Upper lobe of right lung (tissue), 1 donor: ENCODE data around the gene EPHX1. TPM values are rescaled to one million over a fixed set of nuclear protein-coding genes. Genes with fewer than 3 reads are reported as not detected.

Experiments used
- ATAC-seq: fragments of 200-7000 bp; cut with Tn5 transposase; one replicate; pipeline ENCODE4 v1.9.1; 2020; ENCODE audit warnings: mild to moderate bottlenecking, moderate library complexity
- DNase-seq: peaks from one replicate; pipeline ENCODE4 v3.0.0-alpha.2; 2020
- H3K27ac ChIP-seq: fragments of 200-600 bp; one replicate; pipeline ENCODE4 v1.8.0; 2022
- H3K27me3 ChIP-seq: fragments of 200-600 bp; one replicate; pipeline ENCODE4 v1.8.0; 2022; ENCODE audit warnings: mild to moderate bottlenecking
- H3K36me3 ChIP-seq: fragments of 200-600 bp; one replicate; pipeline ENCODE4 v1.8.0; 2022
- H3K4me1 ChIP-seq: fragments of 200-600 bp; one replicate; pipeline ENCODE4 v1.8.0; 2022
- H3K4me3 ChIP-seq: fragments of 200-600 bp; one replicate; pipeline ENCODE4 v1.8.0; 2022; ENCODE audit warnings: mild to moderate bottlenecking
- H3K9me3 ChIP-seq: fragments of 200-600 bp; one replicate; pipeline ENCODE4 v1.8.0; 2022
- intact Hi-C: fragments of 100-400 bp; cut with DNase I; formaldehyde crosslinking; loops from one replicate; pipeline ENCODE4 v1.11.0; 2022
- total RNA-seq: library from RNA; stranded (reverse); fragmentation: NEBNext Ultra II Directional; extraction: Animal tissue kit (Norgen Biotek cat#: 25700); gene quantifications from one replicate; pipeline ENCODE4 v1.2.1, GENCODE V29; 2021
- TF ChIP-seq, protein P1 (sequence below): fragments of 200-600 bp; IDR thresholded peaks from one replicate; pipeline ENCODE4 v1.8.0; 2022; ENCODE audit warnings: antibody characterized with exemption
- donor health status: DM: no; HTN: yes; CAD: no; lungs with severe emphysema.

Gene EPHX1
- total RNA-seq, 1 donor from 2014 or later = 245 TPM

DNA sequence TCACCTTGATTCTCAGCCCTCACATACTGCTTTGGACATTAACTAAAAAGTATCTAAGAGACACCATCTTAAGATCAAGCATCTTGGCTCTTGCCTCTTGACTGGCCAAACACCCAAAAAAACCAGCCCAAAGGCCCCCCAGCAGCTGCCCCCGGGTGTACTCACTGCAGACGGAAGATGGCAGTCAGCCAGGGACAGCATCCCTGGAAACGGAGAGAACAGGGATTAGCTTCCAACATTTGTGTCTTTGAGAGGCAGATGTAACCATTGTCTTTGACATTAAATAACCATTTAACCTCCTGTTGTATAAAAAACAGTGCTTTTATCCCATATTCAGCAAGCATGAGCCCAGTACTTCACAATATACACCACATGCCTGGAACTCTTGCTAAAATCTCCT, 61.0 kb downstream of the EPHX1 start:
- Histone ChIP-seq H3K4me1 (peaks cover 9% of the 10 kb centered on the region), H3K36me3 (peaks cover 94% of the 10 kb centered on the region), H3K9me3 (no peaks in the 10 kb centered on the region), H3K27me3 (no peaks in the 10 kb centered on the region), H3K4me3 (no peak overlapping the region), H3K27ac (no peak overlapping the region)
- DNase-seq (no peak), ATAC-seq (no peak)
- TF ChIP-seq, protein P1, sequence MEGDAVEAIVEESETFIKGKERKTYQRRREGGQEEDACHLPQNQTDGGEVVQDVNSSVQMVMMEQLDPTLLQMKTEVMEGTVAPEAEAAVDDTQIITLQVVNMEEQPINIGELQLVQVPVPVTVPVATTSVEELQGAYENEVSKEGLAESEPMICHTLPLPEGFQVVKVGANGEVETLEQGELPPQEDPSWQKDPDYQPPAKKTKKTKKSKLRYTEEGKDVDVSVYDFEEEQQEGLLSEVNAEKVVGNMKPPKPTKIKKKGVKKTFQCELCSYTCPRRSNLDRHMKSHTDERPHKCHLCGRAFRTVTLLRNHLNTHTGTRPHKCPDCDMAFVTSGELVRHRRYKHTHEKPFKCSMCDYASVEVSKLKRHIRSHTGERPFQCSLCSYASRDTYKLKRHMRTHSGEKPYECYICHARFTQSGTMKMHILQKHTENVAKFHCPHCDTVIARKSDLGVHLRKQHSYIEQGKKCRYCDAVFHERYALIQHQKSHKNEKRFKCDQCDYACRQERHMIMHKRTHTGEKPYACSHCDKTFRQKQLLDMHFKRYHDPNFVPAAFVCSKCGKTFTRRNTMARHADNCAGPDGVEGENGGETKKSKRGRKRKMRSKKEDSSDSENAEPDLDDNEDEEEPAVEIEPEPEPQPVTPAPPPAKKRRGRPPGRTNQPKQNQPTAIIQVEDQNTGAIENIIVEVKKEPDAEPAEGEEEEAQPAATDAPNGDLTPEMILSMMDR = no peak
- intact Hi-C loops = no loop called here

DNA sequence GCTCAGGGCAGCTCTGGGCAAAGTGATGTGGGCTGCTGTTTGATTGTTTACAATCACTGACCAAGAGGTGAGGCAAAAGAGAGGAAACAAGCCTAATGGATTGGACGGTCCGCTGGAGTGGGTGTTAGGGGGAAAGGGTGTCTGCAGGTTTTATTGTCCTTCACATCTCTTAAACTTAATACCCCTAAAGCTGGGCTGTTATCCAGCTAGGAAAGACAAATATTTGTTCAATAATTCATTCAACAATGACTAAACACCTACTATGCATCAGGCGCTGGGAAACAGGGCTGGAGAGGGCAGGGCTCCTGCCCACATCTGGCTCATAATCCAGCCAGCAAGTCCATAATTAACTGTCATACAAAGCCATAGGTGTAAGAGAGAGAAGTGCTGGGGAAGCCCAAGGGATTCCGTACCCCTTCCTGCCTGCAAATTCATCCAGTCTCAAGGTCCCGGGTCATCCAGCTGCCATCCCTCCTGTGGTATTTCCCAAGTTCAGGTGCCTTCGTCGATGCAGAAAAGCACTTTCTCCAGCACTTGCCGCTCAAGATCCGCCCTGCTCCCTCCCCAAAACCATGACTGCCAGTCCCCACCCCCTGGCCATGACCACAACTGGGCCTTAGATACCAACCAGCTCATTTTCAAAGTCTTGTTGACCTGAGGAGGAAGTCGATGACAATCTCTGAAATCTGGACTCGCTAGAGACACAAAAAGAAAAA, 61.6 kb downstream of the EPHX1 start:
- ATAC-seq = no peak
- Histone ChIP-seq H3K4me1 (peaks cover 7% of the 10 kb centered on the region), H3K9me3 (no peaks in the 10 kb centered on the region), H3K27ac (no peak overlapping the region), H3K4me3 (no peak overlapping the region), H3K36me3 (peaks cover 88% of the 10 kb centered on the region), H3K27me3 (no peaks in the 10 kb centered on the region)
- TF ChIP-seq, protein P1 = no peak
- DNase-seq = no peak
- intact Hi-C loops = no loop called here

DNA sequence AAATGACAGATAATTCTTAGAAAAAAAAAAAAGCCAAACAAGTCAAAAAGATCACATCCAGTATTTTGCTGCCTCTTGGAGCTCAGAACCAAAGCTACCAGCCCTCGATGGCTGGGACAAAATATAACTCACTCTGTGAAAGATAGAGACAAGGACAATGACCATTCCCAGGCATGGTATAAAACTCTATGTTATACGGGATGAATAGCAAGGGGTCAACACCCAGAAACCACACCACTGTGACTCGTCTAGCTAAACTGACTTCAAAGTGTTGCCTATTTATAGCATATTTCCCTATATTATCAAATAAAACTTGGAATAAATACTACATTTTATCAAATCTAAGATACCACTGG, 62.1 kb downstream of the EPHX1 start:
- no peak for DNase-seq
- ATAC-seq = no peak
- intact Hi-C loops = no loop called here
- H3K36me3 ChIP-seq = peaks cover 88% of the 10 kb centered on the region
- H3K9me3 ChIP-seq = no peaks in the 10 kb centered on the region
- TF ChIP-seq, protein P1 = no peak
- no peaks in the 10 kb centered on the region for H3K27me3 ChIP-seq
- peaks cover 8% of the 10 kb centered on the region for H3K4me1 ChIP-seq
- no peak overlapping the region for H3K4me3 ChIP-seq
- H3K27ac ChIP-seq = no peak overlapping the region

DNA sequence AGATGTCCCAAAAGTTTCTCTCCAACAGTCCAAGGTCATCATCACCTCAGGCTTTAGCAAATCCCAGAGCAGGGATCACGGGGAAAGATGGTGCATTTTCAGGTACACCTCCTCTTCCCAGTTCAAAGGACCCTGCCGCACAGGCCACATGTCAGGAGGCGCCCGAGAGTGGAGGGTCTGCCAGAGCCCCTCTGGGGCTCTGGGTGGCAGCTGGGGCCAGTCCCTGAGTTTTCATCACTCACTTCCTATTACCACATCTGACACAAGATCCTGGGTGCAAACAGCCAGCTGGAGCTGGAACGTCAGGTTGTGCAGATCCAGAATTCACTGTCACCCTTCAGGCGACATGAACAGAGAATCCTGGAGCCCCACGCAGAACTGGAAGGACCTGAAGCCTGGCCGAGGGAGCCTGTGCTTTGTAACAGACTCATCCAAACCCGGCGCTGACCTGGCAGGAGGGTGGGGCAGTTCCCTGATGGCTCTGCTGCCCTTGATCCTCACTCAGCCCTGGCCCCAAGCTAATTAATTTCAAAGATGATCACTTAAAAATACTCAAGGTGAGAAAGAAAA, 63.4 kb downstream of the EPHX1 start:
- H3K9me3 ChIP-seq = no peaks in the 10 kb centered on the region
- DNase-seq = no peak
- intact Hi-C loops = no loop called here
- TF ChIP-seq, protein P1 = no peak
- no peak for ATAC-seq
- H3K4me1 ChIP-seq = peaks cover 20% of the 10 kb centered on the region
- H3K27me3 ChIP-seq = no peaks in the 10 kb centered on the region
- H3K27ac ChIP-seq = no peak overlapping the region
- peaks cover 80% of the 10 kb centered on the region for H3K36me3 ChIP-seq
- no peak overlapping the region for H3K4me3 ChIP-seq

DNA sequence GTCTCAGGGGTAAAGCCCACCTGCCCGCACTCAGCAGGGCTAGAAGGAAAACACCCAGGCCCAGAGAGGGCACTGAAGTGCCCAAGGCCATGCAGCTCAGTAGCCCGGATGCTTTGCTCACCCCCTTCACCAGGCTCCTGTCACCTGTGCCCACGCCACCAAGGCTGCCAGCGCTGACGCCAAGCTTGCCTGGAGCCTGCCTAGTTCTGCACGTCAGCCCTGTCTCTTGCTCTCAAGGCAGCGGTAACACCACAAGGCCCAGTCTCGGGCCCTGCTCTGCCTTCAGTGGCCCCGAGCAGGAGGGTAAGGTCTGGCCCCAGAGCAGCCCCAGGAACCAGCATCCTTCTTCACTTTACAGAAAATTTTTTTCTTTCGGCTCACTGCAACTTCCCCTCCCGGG, 64.5 kb downstream of the EPHX1 start:
- peaks cover 69% of the 10 kb centered on the region for H3K36me3 ChIP-seq
- peaks cover 29% of the 10 kb centered on the region for H3K4me1 ChIP-seq
- no peak for ATAC-seq
- TF ChIP-seq, protein P1 = no peak
- no peaks in the 10 kb centered on the region for H3K27me3 ChIP-seq
- intact Hi-C loops = no loop called here
- H3K9me3 ChIP-seq = no peaks in the 10 kb centered on the region
- peak overlapping the region; percentile 51 for H3K27ac ChIP-seq
- DNase-seq = no peak
- no peak overlapping the region for H3K4me3 ChIP-seq
